ENCODE measurements around the gene DLK1.

Gene DLK1

GRCh38 chr14:100761481-100761880 lies 34.8 kb downstream of the DLK1 start:
- no peak for DNase-seq (ENCODE audit: low spot score)

- DNase-seq (ENCODE audit: low spot score), result no peak
Measured at GRCh38 chr14:100762089-100762515, 35.4 kb downstream of the DLK1 start.

- no peak for DNase-seq (ENCODE audit: low spot score)
Measured at GRCh38 chr14:100762901-100763300, 36.2 kb downstream of the DLK1 start.

DNA sequence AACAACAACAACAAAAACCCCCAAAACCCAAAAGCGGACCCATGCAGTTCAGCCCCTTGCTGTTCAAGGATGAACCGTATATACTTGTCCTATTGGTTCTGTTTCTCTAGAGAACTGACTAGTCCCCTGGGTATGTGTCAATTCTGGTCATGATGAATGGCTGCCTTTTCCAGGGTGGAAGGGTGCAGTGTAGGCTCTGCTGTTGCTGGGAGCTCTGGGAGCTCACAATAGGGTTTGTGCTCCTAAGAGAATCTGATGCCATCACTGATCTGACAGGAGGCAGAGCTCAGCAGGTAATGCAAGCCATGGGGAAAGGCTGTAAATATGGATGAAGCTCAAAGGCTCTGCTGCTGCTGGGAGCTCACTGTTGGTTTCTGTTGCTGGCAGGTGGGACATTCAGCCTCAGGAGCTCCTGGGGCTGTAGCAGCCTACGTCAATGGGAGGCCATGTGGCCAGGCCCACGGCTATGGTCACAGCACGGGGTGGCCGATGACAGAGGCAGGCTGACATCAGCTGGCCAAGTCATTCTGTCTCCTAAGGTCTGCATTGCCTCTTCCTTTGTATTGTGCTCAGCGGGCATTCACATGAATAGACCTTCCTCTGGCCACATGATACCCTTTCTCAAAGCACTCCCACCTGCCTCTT lies 37.9 kb downstream of the DLK1 start:
- DNase-seq (ENCODE audit: low spot score), result no peak

GRCh38 chr14:100765296-100765695 lies 38.6 kb downstream of the DLK1 start:
- DNase-seq (ENCODE audit: low spot score), result no peak

DNA sequence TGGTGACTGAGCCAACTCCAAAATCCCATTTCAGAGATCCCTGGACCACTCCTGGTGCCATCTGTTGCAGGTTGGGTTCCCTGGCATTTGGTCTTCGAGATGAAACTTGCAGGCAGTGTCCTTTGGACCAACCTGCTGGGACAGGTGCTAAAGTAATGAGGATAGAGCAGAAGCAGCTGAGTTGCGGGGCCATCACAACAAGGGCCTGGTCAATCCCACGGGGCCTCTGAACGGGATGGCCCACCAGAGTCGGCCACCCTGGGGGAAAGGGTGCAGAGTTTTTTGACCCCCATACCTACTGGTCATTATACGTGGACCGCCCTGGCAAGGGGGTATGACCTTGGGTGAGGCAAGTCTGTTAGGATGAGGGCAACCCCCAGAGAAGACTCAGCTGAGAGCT lies 39.3 kb downstream of the DLK1 start:
- no peak for DNase-seq (ENCODE audit: low spot score)

- DNase-seq (ENCODE audit: low spot score), result no peak
Measured at GRCh38 chr14:100767003-100767787, 40.5 kb downstream of the DLK1 start.

GRCh38 chr14:100767788-100768536 lies 41.3 kb downstream of the DLK1 start:
- DNase-seq (ENCODE audit: low spot score), result no peak

GRCh38 chr14:100769035-100769939 lies 42.6 kb downstream of the DLK1 start:
- no peak for DNase-seq (ENCODE audit: low spot score)

DNA sequence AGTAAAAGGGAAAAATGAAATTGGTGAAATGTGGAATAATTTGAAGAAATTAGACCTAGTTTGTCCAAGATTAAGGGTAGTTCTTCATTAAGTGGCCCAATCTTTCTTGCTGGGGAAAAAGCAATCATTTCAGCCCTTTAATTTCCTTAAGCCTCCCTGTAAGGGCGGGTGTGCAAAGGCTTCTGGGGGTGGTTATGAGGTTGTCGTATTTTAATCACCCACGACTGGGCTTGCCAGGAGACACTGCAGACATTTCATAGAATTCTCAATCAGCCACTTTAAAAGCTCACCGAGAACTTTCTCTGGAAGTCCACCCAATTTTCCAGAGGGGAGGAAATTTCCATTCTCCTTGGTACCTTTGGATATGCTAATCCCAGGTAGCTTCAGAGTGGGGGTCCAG lies 43.4 kb downstream of the DLK1 start:
- DNase-seq (ENCODE audit: low spot score), result no peak

- no peak for DNase-seq (ENCODE audit: low spot score)
Measured at GRCh38 chr14:100770605-100771120, 44.0 kb downstream of the DLK1 start.

GRCh38 chr14:100771121-100771800 lies 44.6 kb downstream of the DLK1 start:
- DNase-seq (ENCODE audit: low spot score), result no peak

DNA sequence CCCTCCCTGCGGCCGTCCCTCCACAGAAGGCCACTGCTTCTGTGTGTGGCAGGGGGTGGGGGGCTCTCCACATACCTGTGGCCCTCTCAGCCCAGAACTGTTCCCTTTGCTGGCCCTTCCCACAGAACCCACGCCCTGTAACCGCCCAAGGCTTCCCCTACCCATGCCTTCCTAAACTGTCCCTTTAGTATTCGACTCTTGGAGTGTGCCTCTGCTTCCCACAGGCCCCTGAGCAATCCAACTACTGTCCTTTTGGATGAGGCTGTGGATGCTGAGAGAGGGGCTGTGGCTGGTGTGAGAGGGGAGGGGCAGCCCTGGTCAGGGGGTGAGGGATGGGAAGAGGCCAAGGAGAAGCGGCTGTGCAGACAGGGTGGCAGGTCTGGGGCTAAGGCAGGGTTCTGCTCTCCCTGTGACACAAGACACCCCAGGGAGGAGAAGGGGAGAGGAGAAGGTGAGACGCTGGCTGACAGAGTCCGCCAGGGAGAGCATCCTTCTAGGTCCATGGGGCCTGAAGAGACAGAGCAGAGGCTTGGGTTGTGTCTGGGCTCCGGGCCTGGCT lies 46.0 kb downstream of the DLK1 start:
- DNase-seq (ENCODE audit: low spot score), result no peak

DNA sequence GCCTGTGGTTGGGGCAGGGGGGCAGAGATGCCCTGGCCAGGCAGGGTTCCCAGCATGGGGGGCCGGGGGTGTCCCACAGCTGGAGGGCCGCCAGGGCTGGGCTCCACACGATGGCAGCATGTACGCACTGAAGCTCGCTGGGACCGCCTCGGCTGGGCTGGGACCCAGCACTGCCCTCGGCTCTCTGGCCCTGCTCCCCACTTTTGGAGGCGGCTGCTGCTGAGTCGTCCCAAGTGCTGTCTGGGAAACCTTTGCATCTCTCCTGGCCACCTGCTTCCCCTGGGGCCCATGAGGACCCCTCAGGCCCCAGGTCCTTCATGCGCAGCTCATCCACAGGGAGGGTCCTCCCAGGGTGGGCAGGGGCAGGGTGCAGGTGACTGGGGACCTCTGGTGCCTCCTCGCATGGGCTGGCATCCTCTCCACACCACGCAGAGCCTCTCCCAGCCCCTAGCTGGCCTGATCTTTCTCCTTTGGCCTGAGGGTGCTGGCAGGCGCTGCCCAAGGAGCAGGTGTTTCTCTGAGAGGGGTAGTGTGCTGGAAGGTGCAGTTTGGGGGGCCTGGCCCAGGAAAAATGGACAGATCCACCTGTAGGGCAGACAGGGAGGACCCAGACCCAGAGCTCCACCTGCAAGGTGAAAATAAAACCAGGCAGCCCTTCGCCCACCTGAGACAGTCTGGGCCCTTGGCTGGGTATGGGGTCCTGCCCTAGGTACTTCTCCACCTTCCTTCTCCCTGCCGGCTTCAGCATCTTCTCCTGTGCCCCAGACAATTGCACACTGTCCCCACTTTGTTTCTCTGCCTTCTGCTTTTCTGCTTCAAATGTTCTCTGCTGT lies 46.9 kb downstream of the DLK1 start:
- DNase-seq (ENCODE audit: low spot score), result no peak

- no peak for DNase-seq (ENCODE audit: low spot score)
Measured at GRCh38 chr14:100774164-100774537, 47.5 kb downstream of the DLK1 start.

DNA sequence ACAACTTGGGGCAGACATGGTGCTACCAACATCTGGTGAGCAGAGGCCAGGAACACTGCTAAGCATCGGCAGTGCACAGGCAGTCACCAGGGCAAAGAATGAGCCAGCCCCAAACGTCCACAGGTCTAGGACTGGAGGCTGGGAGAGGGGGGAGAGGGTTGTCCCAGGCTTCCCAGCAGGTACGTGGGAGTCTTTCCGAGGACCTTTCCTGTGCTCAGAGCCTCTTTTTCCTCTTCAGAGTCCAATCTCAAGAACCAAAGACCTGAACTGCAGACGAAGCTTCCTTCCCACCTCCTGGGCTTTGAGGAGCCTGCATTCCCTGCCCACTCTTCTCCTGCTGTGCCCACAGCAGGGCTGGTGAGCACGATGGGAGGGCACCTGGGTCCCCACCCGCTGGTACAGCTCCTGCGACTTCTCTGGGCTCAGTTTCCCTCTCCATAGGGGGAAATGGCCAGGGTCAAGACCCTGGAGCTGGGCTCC lies 48.7 kb downstream of the DLK1 start:
- DNase-seq (ENCODE audit: low spot score), result no peak

DNA sequence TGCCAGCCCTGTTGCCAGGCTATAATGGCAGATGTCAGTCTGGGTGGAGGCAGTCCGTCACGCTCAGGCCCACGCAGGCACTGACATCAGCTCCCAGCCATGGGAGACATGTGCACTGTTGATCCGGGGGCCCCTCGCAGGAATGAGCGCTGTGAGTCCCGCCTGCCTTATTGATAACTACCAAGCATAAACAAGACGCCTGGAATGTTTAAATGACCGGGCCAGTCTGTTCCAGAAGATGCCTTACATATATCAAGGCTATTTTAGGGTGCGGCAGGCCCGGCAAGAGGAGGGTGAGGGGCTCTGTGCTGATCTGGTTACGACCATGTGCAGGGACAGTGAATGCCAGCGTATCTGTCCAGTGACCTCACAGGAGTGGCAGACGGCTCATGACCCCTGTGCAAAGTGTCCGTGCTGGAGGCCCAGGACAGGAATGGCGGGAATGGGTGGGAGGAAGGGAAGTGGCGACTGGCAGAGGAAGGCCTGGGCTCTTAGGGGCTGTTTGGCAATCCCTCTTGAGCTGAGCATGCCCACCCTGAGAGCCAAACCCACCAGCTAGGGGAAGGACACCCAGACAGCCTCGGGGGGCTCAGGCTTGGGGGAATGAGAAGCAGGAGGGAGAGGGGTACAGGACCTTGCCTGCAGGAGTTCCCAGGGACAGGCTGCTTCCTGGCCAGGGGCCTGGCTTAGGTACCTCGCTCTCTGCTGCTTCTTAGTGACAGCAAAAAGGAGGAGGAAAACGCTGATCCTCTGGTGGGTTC lies 49.3 kb downstream of the DLK1 start:
- DNase-seq (ENCODE audit: low spot score), result no peak

DNA sequence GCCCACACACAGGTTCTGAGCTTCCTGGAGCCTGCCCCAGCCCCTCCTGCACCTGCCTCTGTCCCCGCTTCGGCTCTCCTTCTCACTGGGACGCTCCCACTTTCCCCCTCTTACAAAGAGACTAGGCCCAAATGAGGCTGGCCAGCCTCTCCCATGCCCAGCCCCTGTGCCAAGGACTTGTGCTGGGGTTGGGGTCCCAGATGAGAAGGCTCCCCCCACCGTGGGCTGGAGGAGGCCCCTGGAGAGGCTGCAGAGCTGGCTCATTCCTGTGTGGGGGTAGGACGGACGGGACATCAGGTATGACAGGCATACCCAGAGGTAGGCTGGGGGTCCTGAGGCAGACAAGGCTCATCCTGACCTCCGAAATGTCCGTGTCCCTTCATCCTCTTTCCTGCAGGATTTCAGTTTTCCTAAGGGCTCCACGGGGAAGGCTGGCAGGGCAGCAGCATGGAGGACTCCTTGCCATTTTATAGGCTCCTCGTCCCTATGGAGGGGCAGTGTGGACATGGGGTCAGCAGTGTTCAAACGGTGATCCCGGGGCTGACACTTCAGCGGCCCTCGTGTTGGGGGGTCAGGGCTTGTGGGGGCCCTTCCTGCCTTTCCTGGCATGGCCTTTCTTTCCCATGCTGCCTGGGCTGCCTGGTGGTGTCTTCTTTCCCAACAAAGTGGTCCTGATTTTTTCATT lies 50.1 kb downstream of the DLK1 start:
- no peak for DNase-seq (ENCODE audit: low spot score)

Measured in HuH-7.5 (cell line).